Body of pancreas (tissue), 4 donors: ENCODE data around the gene MAST4.

Source experiments
- CTCF ChIP-seq, 7 experiments: fragments of 450-650 bp in 4 of 7; fragments of 200-600 bp in 3 of 7; sonication (generic) in 3 of 7; IDR thresholded peaks; one replicate each; pipeline ENCODE4 v1.5.1; 2016 to 2019; ENCODE audit warnings: antibody characterized with exemption in 7 of 7
- POLR2A ChIP-seq, 3 donors: fragments of 450-650 bp; IDR thresholded peaks; one replicate each; pipeline ENCODE4 v1.6.1; 2016; ENCODE audit warnings: antibody characterized with exemption in 3 of 3, mild to moderate bottlenecking in 2 of 3

GRCh38 chr5:66777868-66778267 is 181.7 kb downstream of the MAST4 start:
- no peak for TF ChIP-seq POLR2A (IDR thresholded peaks at IDR 0.05)
- TF ChIP-seq CTCF (IDR thresholded peaks at IDR 0.05) = no peak
